GM18505 (cell line): ENCODE data around the gene RALGAPA2.

Experiments
- ATAC-seq: cut with Tn5 transposase; IDR thresholded peaks from one replicate; pipeline ENCODE4 v1.9.1; 2021; ENCODE audit not compliant: unreplicated experiment
- POLR2A ChIP-seq: IDR thresholded peaks from 4 replicates; pipeline ENCODE4 v1.6.1; 2011; ENCODE audit warnings: borderline replicate concordance; ENCODE audit not compliant: insufficient read depth, insufficient read length; ENCODE audit errors: extremely low read depth

Gene RALGAPA2

DNA sequence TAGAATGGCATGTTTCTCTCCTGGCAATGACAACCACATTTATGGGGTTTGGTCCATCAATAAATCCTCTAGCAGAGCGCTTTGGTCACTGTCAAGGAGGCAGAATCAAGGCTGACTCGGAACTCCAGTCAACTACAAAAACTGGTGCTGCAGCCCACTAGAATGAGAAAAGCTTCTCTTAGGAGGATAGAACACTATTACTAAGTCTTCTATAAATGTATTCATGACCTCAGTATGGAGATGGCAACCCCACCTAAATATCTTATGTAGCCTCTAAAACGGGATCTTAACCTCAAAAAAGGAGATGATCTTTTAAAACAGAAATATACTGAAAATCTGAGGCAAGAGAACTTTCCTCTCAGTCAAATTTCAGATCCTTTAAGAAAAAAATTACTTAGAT lies 68.5 kb downstream of the RALGAPA2 start:
- no peak for ATAC-seq
- no peak for TF ChIP-seq POLR2A

DNA sequence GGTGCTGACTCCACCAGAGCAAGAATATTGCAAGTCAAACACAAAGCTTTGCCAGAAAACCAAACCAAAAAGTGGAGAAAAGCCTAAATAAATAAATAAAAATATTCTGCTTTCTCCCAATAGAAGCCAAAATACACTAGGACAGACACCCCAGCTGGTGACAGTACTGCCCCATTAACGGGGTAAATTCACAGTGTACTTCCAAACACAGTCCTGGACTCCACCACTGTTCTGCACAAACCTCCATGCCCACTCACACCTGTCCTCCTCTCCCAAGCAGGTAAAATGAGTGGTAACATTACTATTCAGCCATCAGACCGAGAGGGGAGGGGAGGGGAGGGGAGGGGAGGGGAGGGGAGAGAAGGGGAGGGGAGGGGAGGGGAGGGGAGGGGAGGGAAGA lies 70.7 kb downstream of the RALGAPA2 start:
- TF ChIP-seq POLR2A, result no peak
- ATAC-seq, result no peak

DNA sequence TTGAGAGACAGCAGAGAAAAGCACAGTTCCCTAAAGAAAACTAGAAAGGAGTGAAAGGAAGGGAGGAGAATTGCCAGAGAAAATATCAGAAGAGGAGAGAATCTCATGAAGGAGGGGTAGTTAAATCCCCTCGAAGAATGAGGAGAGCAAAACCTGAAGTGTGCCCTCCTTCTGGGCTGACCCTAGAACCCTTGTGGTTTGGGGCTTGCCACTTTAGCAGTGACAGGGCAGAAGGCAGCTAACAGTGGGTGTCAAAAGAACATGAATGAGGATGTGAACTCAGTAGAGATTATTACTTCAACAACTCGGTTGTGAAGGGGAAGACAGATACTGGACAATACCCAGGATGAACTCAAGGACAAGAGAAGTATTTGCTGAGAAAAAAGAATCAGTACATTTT lies 73.6 kb downstream of the RALGAPA2 start:
- no peak for ATAC-seq
- no peak for TF ChIP-seq POLR2A

DNA sequence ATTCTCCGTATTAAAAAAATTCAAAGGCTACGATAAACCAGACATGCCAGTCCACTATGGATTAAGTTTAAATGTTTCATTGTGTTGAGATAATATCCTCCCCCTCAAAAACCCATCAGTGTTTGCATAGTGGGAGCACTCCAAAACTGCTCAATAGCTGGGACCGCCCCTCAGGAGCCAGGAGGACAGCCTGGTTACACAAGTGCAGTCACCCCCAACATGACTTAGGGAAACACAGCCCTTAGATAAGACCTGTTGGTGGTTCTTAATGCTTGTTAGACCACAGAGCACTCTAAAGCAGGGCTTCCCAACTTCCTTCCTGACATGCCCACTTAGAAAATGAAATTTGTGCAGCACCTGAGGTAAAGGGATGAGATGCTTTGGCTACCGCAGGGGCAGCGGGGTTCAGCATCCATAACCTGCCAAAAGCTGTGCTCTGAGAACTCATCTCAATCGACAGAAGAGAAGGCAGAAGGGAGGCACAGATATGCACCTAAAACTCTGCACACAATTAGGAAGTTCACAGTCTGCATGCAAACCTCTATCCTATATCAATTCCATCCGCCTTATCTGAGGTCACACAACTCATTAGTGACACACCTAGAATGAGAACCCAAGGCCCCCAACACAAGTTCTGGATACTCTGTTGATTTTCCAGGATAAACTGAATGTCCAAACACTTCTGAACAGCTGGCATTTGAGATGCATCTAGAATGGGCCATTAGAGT lies 74.3 kb downstream of the RALGAPA2 start:
- no peak for TF ChIP-seq POLR2A
- ATAC-seq, result no peak

DNA sequence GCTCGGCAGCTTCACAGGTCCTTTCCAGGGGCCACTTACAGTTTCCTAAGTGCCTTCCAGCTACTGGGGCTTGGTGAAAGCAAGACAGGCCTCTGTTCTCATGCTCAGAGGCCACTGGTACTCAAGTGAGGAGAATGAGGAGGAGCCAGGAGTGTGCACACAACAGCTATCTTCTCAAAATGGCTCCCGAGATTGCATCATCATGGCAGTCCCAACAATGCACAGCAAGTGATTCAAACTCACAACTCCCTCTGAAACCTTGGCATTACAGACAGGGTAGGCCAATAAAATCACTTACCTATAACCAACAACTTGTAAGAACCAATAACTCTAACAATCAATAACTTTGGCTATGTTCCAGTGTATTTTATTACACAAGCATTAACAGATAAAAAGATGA lies 77.4 kb downstream of the RALGAPA2 start:
- ATAC-seq, result no peak
- no peak for TF ChIP-seq POLR2A

DNA sequence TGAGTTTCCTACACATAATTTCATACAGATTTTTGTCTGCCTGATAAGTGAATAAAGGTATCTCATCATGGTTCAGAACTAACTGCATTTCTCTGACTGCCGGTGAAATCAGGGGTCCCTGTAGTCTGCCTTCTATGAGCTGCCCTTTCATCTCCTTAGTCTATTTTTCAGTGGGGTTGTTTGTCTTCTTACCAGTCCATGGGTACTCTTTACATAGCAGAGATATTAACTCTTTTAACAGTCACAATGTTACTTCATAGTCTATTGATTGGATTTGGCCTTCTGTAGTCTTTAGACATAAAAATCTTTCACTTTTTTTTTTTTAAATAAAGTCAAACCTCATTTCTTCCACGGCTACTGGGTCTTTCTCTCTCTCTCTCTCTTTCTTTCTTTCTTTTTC lies 79.8 kb downstream of the RALGAPA2 start:
- TF ChIP-seq POLR2A, result no peak
- no peak for ATAC-seq

DNA sequence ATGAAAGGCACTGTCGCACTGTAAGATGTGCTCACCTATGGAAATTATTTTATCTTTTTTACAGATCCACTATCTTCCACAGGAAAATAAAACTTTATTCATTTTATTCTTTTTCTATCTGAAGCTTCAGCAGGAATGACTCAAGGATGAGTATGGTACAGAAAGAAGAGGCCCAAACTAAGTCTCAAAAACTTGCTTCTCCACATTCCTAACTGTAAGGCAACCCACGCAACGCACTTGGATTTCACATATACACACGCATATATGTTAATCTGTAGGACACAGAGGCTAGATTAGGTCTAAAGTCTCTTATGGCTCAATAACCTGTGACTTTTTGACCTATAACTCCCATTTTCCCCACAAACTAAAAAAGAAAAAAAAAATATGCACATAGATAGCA lies 81.9 kb downstream of the RALGAPA2 start:
- no peak for TF ChIP-seq POLR2A
- ATAC-seq, result no peak

DNA sequence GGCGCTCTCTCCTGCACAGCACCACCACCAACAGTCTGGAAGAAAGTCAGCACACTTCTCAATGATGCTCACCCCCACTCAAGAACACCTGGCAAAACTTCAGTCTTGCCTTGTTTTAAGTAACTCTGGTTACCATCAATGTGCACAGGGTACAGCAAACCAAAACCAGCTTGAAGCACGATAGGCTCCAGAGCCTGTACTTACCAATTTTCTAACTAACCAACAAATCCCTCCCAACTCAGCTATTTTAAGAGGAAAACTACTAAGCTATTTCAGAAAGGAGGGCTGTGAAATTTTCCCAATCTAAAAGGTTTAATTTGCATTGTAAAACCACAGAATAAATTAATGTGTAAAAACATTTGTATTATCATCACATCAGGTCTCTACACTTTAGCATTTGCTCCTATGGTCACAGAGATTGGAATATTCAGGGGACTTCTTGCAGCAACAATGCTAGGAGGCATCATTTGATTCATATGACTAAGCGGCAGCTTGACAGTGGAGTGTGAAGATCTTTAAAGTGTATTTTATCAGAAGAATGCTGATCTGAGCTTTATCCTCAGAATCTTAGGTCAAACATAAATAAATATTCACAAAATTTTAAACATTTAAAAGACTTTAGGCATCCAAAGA lies 82.8 kb downstream of the RALGAPA2 start:
- no peak for ATAC-seq
- no peak for TF ChIP-seq POLR2A

DNA sequence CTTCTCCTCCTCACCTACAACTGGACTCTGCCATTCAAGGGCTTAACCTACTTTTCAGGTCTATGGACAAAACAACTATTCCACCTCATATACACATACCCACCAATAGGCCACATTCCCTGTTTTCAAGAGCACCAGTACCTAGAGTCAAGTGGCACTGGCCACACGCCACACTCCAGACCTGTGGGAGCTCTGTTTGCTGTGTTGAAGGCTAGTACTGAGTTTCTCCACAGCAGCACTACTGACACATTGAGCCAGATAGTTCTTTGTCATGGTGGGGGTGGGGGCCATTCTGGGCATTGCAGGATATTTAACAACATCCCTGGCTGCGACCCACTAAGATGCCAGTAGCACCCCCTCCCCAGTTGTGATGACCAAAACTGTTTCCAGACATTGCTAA lies 84.1 kb downstream of the RALGAPA2 start:
- TF ChIP-seq POLR2A, result no peak
- ATAC-seq, result no peak

DNA sequence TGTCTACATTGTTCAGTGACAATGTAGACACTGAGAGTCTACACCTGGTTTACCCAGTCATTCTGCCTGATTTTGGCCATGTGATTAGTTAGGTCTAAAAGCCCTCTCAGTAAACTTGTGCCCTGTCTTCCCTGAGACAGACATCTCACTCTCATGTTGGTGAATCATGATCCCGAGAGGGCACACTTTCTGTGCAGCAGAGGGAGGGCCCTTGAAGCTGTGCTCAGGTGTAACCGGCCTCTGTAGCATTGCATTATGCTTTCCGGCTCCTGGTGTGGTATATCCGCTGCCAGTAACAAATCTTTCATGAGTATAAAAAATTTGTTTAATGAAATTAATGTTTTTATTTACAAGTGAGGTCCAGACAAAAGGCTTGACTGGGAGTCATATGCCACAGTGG lies 85.0 kb downstream of the RALGAPA2 start:
- TF ChIP-seq POLR2A, result no peak
- ATAC-seq, result no peak

DNA sequence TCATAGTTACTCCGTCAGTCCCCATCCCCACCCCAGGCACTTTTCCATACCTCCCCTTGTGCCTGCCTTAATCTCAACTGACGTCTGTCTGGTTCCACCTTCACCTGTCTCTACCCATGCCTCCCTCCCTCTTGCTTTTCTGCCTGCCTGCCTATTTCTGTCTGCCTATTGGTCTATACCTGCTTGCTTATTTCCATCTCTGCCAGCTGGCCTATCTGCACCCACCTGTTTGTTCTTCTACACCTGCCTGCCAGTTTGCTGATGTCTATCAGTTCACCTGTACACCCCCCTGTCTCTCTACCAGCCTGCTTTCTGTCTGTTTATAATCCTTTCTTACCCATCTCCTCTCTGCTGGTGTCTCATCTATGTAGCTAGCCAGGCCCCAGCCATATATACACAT lies 87.5 kb downstream of the RALGAPA2 start:
- TF ChIP-seq POLR2A, result no peak
- ATAC-seq, result no peak

DNA sequence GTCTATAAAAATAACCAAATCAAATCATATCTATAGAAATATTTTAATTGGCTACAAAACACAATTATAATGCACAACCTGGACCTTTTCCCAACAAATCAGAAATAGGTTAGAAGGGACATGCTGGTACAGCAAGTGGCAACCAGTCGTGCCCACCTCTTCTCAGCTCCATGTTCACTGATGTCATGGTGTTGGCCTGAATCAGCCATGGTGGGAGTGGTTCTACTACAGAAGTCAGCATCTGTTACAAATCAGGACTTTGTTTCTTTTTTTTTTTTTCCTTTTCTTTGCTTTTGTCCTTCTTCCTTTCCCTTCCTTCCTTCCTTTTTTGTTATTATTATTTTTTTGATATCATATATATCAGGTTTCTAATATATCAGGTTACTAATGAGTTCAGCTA lies 91.2 kb downstream of the RALGAPA2 start:
- no peak for ATAC-seq
- TF ChIP-seq POLR2A, result no peak

DNA sequence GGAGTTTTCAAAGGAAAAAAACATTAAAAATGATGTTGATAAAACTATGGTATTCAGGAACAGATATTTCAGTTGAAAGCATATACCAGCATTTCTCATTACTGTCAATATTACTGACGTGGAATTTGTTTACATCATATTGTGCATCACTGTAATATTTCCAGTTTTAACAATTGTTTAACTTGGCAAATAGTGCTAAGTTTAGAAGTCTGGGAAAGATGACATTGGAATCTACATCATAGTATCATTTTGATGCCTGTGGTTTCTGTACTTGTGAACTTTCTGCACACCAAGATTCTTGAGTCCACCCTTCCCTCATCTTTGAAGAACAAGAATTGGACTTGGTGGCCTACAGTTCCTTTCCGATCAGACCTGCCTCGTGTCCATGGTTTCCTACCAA lies 98.1 kb downstream of the RALGAPA2 start:
- ATAC-seq, result no peak

DNA sequence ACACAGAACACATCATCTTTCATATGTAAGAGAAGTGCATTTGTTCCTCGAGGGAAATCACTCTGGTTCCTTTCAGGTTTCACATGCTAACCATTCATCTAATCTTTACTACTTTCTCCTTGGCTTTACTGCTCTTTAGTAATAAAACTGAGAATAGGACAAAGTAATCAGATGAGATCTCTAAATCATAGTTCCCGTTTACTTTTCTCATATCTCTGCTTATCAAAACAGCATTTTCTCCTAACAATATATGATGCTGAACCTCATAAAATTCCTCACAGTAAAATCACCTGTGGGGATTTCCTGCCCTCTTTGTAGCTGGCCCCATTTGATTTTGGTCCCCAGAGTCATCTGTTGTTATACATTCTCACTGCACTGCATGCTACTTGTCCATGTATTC lies 100.2 kb downstream of the RALGAPA2 start:
- TF ChIP-seq POLR2A, result no peak
- ATAC-seq, result no peak

More for the DNA sequence above, 98.1 kb downstream of the RALGAPA2 start:
- TF ChIP-seq POLR2A, result no peak
